Activated B cell treated with CpG ODN at 0.5 μM for 24 hours (primary cell): ENCODE measurements around the gene SYNE2. TPM values are rescaled to one million over a fixed set of nuclear protein-coding genes. Genes with fewer than 3 reads are reported as not detected.
"Not testable (repeated sequence)": the region's sequence is repeated elsewhere in the genome, so short reads cannot be mapped to it uniquely, and the experiment has no call there.

Experiments
- ATAC-seq: fragments of 200-7000 bp; cut with Tn5 transposase; one replicate; pipeline ENCODE4 v1.10.0; 2021; ENCODE audit warnings: low read depth, mild to moderate bottlenecking, moderate library complexity
- CTCF ChIA-PET: fragments of 350-600 bp; sonication (Branson Sonifier 250); formaldehyde crosslinking; loops from one replicate; lab custom pipeline; 2021; ENCODE audit warnings: antibody characterized with exemption; lab: Charles Lee
- POLR2A ChIA-PET: fragments of 350-600 bp; sonication (Branson Sonifier 250); formaldehyde crosslinking; loops from one replicate; lab custom pipeline; 2021; ENCODE audit warnings: antibody characterized with exemption; lab: Charles Lee
- DNase-seq: peaks from one replicate; pipeline ENCODE4 v3.0.0; 2022
- H3K27ac Mint-ChIP-seq: one replicate; pipeline ENCODE4 v1.8.0; 2020; ENCODE audit warnings: mixed read lengths
- H3K27me3 Mint-ChIP-seq: one replicate; pipeline ENCODE4 v1.8.0; 2021; ENCODE audit warnings: mixed read lengths
- H3K36me3 Mint-ChIP-seq: one replicate; pipeline ENCODE4 v1.8.0; 2021; ENCODE audit warnings: low read depth, mixed read lengths
- H3K4me1 Mint-ChIP-seq: one replicate; pipeline ENCODE4 v1.8.0; 2021; ENCODE audit warnings: mixed read lengths
- H3K4me3 Mint-ChIP-seq: one replicate; pipeline ENCODE4 v1.8.0; 2020; ENCODE audit warnings: mild to moderate bottlenecking, mixed read lengths
- H3K9me3 Mint-ChIP-seq: one replicate; pipeline ENCODE4 v1.8.0; 2020; ENCODE audit warnings: mixed read lengths
- CTCF ChIP-seq: fragments of 200-600 bp; IDR thresholded peaks from one replicate; pipeline ENCODE4 v1.8.0; 2022; ENCODE audit warnings: antibody characterized with exemption, mild to moderate bottlenecking
- intact Hi-C: fragments of 100-400 bp; cut with micrococcal nuclease; formaldehyde crosslinking; loops from one replicate; pipeline ENCODE4 v1.15.1; 2024
- total RNA-seq: library from RNA; stranded (reverse); gene quantifications from 2 replicates; pipeline ENCODE4 v1.2.3, GENCODE V29; 2022

SYNE2 gene
- total RNA-seq, 1 donor from 2014 or later: 40.1 TPM

- Mint-ChIP-seq H3K27me3 (no peaks in the 10 kb centered on the region), H3K4me1 (no peaks in the 10 kb centered on the region), H3K36me3 (peaks cover 54% of the 10 kb centered on the region), H3K27ac (no peak overlapping the region), H3K9me3 (no peaks in the 10 kb centered on the region), H3K4me3 (no peak overlapping the region)
- ChIA-PET POLR2A (no interaction called here), CTCF (interaction anchor here (1.0 kb wide), 1 partner anchor 173 kb away, joined by 3 read pairs; no protein-coding TSS in a partner anchor)
- ATAC-seq (no peak), DNase-seq (no peak)
- TF ChIP-seq CTCF: no peak
- intact Hi-C loops: no loop called here
Observed at GRCh38 chr14:64026600-64026999, 173.8 kb downstream of the SYNE2 start.

DNA sequence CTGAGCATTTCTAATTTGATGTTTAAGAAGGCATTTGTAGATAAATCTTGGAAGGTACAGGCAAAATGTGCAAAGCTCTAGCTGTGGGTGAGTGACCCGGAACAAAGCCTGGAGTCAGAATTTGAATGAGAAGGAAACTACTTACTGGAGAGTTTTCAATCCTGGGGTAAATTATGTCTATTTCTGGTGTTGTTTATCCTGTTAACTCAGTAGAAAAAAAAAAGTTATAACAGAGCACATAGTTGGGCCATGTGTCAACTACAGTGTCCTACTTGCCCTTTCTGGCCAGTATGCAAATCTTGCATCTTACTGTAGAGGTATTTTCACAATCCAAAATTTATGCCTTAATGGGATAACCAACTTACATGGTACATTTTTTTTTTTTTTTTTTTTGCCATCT is 182.3 kb downstream of the SYNE2 start:
- H3K27ac Mint-ChIP-seq: no peak overlapping the region
- ChIA-PET POLR2A (no interaction called here), CTCF (no interaction called here)
- no peaks in the 10 kb centered on the region for H3K9me3 Mint-ChIP-seq
- peaks cover 15% of the 10 kb centered on the region for H3K36me3 Mint-ChIP-seq
- H3K27me3 Mint-ChIP-seq: no peaks in the 10 kb centered on the region
- no peak for DNase-seq
- H3K4me1 Mint-ChIP-seq: no peaks in the 10 kb centered on the region
- ATAC-seq: no peak
- no peak for TF ChIP-seq CTCF
- intact Hi-C loops: no loop called here
- H3K4me3 Mint-ChIP-seq: no peak overlapping the region

GRCh38 chr14:64037869-64038745 is 185.3 kb downstream of the SYNE2 start:
- H3K9me3 Mint-ChIP-seq, H3K36me3 Mint-ChIP-seq, POLR2A ChIA-PET, H3K4me1 Mint-ChIP-seq, DNase-seq, intact Hi-C loops, H3K27ac Mint-ChIP-seq, H3K27me3 Mint-ChIP-seq, ATAC-seq, CTCF ChIA-PET, H3K4me3 Mint-ChIP-seq: not testable (repeated sequence)

GRCh38 chr14:64038841-64039542 is 186.2 kb downstream of the SYNE2 start:
- POLR2A ChIA-PET: interaction anchor here (0.5 kb wide), 1 partner anchor 933 kb away, joined by 5 read pairs; no protein-coding TSS in a partner anchor
- H3K4me3 Mint-ChIP-seq: no peak overlapping the region
- peaks cover 7% of the 10 kb centered on the region for H3K36me3 Mint-ChIP-seq
- no peak for DNase-seq
- ATAC-seq: no peak
- H3K27me3 Mint-ChIP-seq: no peaks in the 10 kb centered on the region
- no peak overlapping the region for H3K27ac Mint-ChIP-seq
- no peaks in the 10 kb centered on the region for H3K4me1 Mint-ChIP-seq
- no peak for TF ChIP-seq CTCF
- intact Hi-C loops: no loop called here
- peaks cover 7% of the 10 kb centered on the region for H3K9me3 Mint-ChIP-seq
- CTCF ChIA-PET: interaction anchor here (1.2 kb wide), 1 partner anchor 264 kb away, joined by 6 read pairs; no protein-coding TSS in a partner anchor

- Mint-ChIP-seq H3K27me3 (no peaks in the 10 kb centered on the region), H3K36me3 (peaks cover 7% of the 10 kb centered on the region), H3K9me3 (peaks cover 7% of the 10 kb centered on the region), H3K4me1 (no peaks in the 10 kb centered on the region), H3K4me3 (no peak overlapping the region), H3K27ac (no peak overlapping the region)
- intact Hi-C loops: loop anchor here (1.0 kb wide), 2 partner anchors 255 to 263 kb away; no protein-coding TSS in a partner anchor
- no peak for DNase-seq
- TF ChIP-seq CTCF: no peak
- CTCF ChIA-PET: interaction anchor here (1.2 kb wide), 1 partner anchor 263 kb away, joined by 6 read pairs; no protein-coding TSS in a partner anchor
- POLR2A ChIA-PET: no interaction called here
- no peak for ATAC-seq
Observed at GRCh38 chr14:64040044-64040443, 187.2 kb downstream of the SYNE2 start.

GRCh38 chr14:64043296-64043695 is 190.5 kb downstream of the SYNE2 start:
- H3K4me1 Mint-ChIP-seq, H3K9me3 Mint-ChIP-seq, DNase-seq, H3K36me3 Mint-ChIP-seq, H3K27ac Mint-ChIP-seq, CTCF ChIA-PET, H3K4me3 Mint-ChIP-seq, intact Hi-C loops, H3K27me3 Mint-ChIP-seq, POLR2A ChIA-PET, ATAC-seq: not testable (repeated sequence)
